CD8-positive, alpha-beta memory T cell (primary cell): Measurements from ENCODE around the gene ZNF48. TPM values are rescaled to one million over a fixed set of nuclear protein-coding genes. Genes with fewer than 3 reads are reported as not detected.
"Not testable (repeated sequence)": the region's sequence is repeated elsewhere in the genome, so short reads cannot be mapped to it uniquely, and the experiment has no call there.

Experiments used
- CTCF ChIA-PET: fragments of 350-600 bp; sonication (Branson Sonifier 250); formaldehyde crosslinking; loops from one replicate; lab custom pipeline; 2021; ENCODE audit warnings: antibody characterized with exemption; lab: Charles Lee
- POLR2A ChIA-PET: fragments of 350-600 bp; sonication (Branson Sonifier 250); formaldehyde crosslinking; loops from one replicate; lab custom pipeline; 2021; ENCODE audit warnings: antibody characterized with exemption; lab: Charles Lee
- DNase-seq, 5 donors: peaks; one replicate each; pipeline versions ENCODE4 v3.0.0 to v3.0.0-alpha.2; 2020 to 2022; ENCODE audit warnings: mixed read lengths in 1 of 5
- H3K27ac ChIP-seq: one replicate; pipeline ENCODE4 v1.7.0; 2013; ENCODE audit warnings: low read depth, mild to moderate bottlenecking, low read length, moderate library complexity
- H3K27me3 ChIP-seq: 2 replicates; pipeline ENCODE4 v1.7.0; 2013; ENCODE audit warnings: low read length, mild to moderate bottlenecking; ENCODE audit not compliant: insufficient read depth, poor library complexity, severe bottlenecking
- H3K36me3 ChIP-seq: 2 replicates; pipeline ENCODE4 v1.7.0; 2013; ENCODE audit warnings: mild to moderate bottlenecking, low read length, moderate library complexity; ENCODE audit not compliant: insufficient read depth
- H3K4me1 ChIP-seq: 2 replicates; pipeline ENCODE4 v1.7.0; 2013; ENCODE audit warnings: mild to moderate bottlenecking, low read length, moderate library complexity; ENCODE audit not compliant: insufficient read depth
- H3K4me3 ChIP-seq: 2 replicates; pipeline ENCODE4 v1.7.0; 2013; ENCODE audit warnings: mild to moderate bottlenecking, low read length
- H3K9me3 ChIP-seq: 2 replicates; pipeline ENCODE4 v1.7.0; 2013; ENCODE audit warnings: mild to moderate bottlenecking, low read length
- H3K27ac Mint-ChIP-seq, 8 donors: one replicate each; pipeline ENCODE4 v1.8.0; 2020 to 2021; ENCODE audit warnings: mixed read lengths in 8 of 8, mild to moderate bottlenecking in 6 of 8, inconsistent platforms in 3 of 8, moderate library complexity in 3 of 8
- H3K27me3 Mint-ChIP-seq, 2 donors: one replicate each; pipeline ENCODE4 v1.8.0; 2020 to 2021; ENCODE audit warnings: mixed read lengths in 2 of 2, mild to moderate bottlenecking in 1 of 2, moderate library complexity in 1 of 2
- H3K36me3 Mint-ChIP-seq, 3 donors: one replicate each; pipeline ENCODE4 v1.8.0; 2020 to 2021; ENCODE audit warnings: mixed read lengths in 3 of 3, inconsistent platforms in 1 of 3, mild to moderate bottlenecking in 1 of 3
- H3K4me1 Mint-ChIP-seq, 3 donors: one replicate each; pipeline ENCODE4 v1.8.0; 2020 to 2021; ENCODE audit warnings: mixed read lengths in 3 of 3, inconsistent platforms in 1 of 3, mild to moderate bottlenecking in 1 of 3
- H3K4me3 Mint-ChIP-seq, 7 donors: one replicate each; pipeline ENCODE4 v1.8.0; 2020 to 2021; ENCODE audit warnings: mixed read lengths in 7 of 7, mild to moderate bottlenecking in 6 of 7, moderate library complexity in 4 of 7, inconsistent platforms in 2 of 7
- H3K9me3 Mint-ChIP-seq, 5 donors: one replicate each; pipeline ENCODE4 v1.8.0; 2020 to 2022; ENCODE audit warnings: mixed read lengths in 5 of 5, mild to moderate bottlenecking in 3 of 5, moderate library complexity in 2 of 5, inconsistent platforms in 1 of 5
- polyA plus RNA-seq: library from polyadenylated mRNA; unstranded; fragments of 300-500 nt; fragmentation: Illumina TruSeq; gene quantifications from one replicate; pipeline ENCODE4 v1.2.3, GENCODE V29; 2021
- total RNA-seq, 2 experiments: library from RNA; stranded (reverse); gene quantifications; one replicate each; pipeline ENCODE4 v1.2.3, GENCODE V29; 2021

The ZNF48 gene
- total and polyA plus RNA-seq, 3 experiments from 2014 or later = 10.2 to 19.3 (median 18.4) TPM

DNA sequence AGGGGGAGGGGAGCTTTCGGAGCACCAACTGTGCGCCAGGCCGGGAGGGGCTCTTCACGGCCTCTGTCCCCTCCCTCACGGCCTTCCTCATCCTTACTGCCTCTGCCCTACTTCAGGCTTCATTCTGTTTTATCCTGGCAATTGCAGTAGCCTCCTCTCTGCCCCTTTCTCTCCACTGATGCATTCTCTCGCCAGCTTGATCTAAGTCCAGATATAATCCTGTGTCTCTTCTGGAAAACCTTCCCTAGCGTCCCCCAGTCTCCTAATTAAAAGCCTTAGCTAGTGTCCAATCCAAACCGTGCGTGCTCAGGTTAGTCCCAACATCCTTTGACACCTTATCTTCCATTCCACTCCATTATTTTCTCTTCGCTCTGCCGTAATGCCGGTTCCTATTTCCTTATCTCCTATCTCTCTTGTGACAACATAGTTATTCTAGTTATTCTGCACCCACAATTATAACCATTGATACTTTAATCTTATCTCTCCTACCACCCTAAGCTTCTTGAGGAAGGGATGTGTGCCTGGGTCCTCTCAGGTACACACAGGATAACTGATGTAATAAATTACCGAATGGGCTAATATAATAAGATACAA is 869 bp downstream of the ZNF48 start:
- peak overlapping the region in 7 of 8 donors; percentile 28 to 89 (median 82) for H3K27ac Mint-ChIP-seq
- POLR2A ChIA-PET = interaction anchor here (0.7 to 1.9 kb wide), 6 partner anchors 11 to 611 kb away, joined by 3 to 24 read pairs (median 6); partner anchors contain the start of genes SEPTIN1 and ZNF771

DNA sequence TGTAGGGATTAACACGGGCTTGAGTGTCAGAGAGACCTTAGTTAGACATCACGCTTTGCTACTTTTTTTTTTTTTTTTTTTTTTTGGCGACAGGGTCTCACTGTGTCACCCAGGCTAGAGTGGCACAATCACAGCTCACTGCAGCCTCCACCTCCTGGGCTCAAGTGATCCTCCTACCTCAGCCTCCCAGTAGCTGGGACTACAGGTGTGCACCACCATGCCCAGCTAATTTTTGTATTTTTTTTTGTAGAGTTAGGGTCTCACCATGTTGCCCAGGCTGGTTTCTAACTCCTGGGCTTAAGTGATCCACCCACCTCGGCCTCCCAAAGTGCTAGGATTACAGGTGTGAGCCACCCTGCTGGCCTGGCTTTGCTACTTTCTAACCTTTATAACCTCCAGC is 1.4 kb downstream of the ZNF48 start:
- not testable (repeated sequence) for H3K9me3 Mint-ChIP-seq, H3K27ac ChIP-seq, H3K27me3 ChIP-seq, H3K9me3 ChIP-seq, H3K36me3 ChIP-seq, DNase-seq, H3K27me3 Mint-ChIP-seq
- peaks cover 35 to 56% (median 40%) of the 10 kb centered on the region in 3 donors for H3K4me1 Mint-ChIP-seq
- ChIA-PET CTCF (interaction anchor here (0.5 to 3.6 kb wide), 5 partner anchors 9 to 423 kb away, joined by 3 to 19 read pairs (median 14); partner anchors contain the start of genes SEPTIN1, TAOK2 and ZNF771), POLR2A (interaction anchor here (0.7 to 1.9 kb wide), 2 partner anchors 11 to 612 kb away, joined by 4 to 16 read pairs; partner anchors contain the start of gene ZNF771)
- Histone ChIP-seq H3K4me1 (peaks cover 25% of the 10 kb centered on the region), H3K4me3 (peak overlapping the region; percentile 60)
- H3K4me3 Mint-ChIP-seq = peak overlapping the region; percentile 45 to 93 (median 88)
- peaks cover 0 to 27% (median 5%) of the 10 kb centered on the region in 3 donors for H3K36me3 Mint-ChIP-seq
- H3K27ac Mint-ChIP-seq = peak overlapping the region in 5 of 8 donors; percentile 32 to 82 (median 62)

More for the DNA sequence above, 869 bp downstream of the ZNF48 start:
- Mint-ChIP-seq H3K36me3 (peaks cover 0 to 27% (median 5%) of the 10 kb centered on the region in 3 donors), H3K27me3 (no peaks in the 10 kb centered on the region), H3K4me1 (peaks cover 33 to 53% (median 36%) of the 10 kb centered on the region in 3 donors), H3K9me3 (peaks cover 0 to 2% (median 0%) of the 10 kb centered on the region in 5 donors), H3K4me3 (peak overlapping the region; percentile 72 to 93 (median 88))
- Histone ChIP-seq H3K27ac (peak overlapping the region; percentile 6), H3K36me3 (no peaks in the 10 kb centered on the region), H3K27me3 (no peaks in the 10 kb centered on the region), H3K4me1 (peaks cover 25% of the 10 kb centered on the region), H3K4me3 (peak overlapping the region; percentile 60), H3K9me3 (no peaks in the 10 kb centered on the region)
- CTCF ChIA-PET = interaction anchor here (0.5 to 3.6 kb wide), 6 partner anchors 10 to 422 kb away, joined by 3 to 19 read pairs (median 8); partner anchors contain the start of genes SEPTIN1, TAOK2 and ZNF771
- no peak for DNase-seq

DNA sequence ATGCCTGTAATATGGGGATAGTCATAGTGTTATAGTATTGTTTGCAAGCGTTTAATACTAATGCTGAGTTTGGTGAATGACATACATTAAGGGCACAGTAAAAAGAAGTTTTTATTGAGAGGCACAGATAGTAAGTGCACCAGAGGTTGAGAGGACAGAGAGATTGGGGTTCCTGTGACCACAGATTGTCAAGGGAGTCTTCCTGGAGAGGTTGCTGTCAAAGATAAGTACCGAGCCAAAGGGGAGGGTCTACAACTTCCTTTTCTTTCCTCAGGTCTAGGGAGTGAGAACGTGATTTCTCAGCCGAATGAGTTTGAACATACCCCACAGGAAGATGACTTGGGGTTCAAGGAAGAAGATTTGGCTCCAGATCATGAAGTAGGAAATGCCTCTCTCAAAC is 1.8 kb downstream of the ZNF48 start:
- H3K36me3 ChIP-seq = no peaks in the 10 kb centered on the region
- CTCF ChIA-PET = interaction anchor here (0.6 to 3.6 kb wide), 4 partner anchors 9 to 155 kb away, joined by 4 to 19 read pairs (median 16); partner anchors contain the start of genes SEPTIN1 and ZNF771
- no peak overlapping the region for H3K27ac ChIP-seq
- H3K27ac Mint-ChIP-seq = peak overlapping the region; percentile 32 to 94 (median 63)
- peak overlapping the region; percentile 45 to 93 (median 86) for H3K4me3 Mint-ChIP-seq
- POLR2A ChIA-PET = interaction anchor here (0.6 to 0.9 kb wide), 4 partner anchors 14 to 612 kb away, joined by 3 to 8 read pairs (median 4); no protein-coding TSS in a partner anchor
- H3K9me3 Mint-ChIP-seq = peaks cover 0 to 2% (median 0%) of the 10 kb centered on the region in 5 donors
- peaks cover 25% of the 10 kb centered on the region for H3K4me1 ChIP-seq
- no peak overlapping the region for H3K4me3 ChIP-seq
- no peaks in the 10 kb centered on the region for H3K9me3 ChIP-seq
- H3K4me1 Mint-ChIP-seq = peaks cover 37 to 58% (median 42%) of the 10 kb centered on the region in 3 donors
- H3K36me3 Mint-ChIP-seq = peaks cover 0 to 27% (median 5%) of the 10 kb centered on the region in 3 donors
- H3K27me3 Mint-ChIP-seq = no peaks in the 10 kb centered on the region
- no peaks in the 10 kb centered on the region for H3K27me3 ChIP-seq
- no peak for DNase-seq

DNA sequence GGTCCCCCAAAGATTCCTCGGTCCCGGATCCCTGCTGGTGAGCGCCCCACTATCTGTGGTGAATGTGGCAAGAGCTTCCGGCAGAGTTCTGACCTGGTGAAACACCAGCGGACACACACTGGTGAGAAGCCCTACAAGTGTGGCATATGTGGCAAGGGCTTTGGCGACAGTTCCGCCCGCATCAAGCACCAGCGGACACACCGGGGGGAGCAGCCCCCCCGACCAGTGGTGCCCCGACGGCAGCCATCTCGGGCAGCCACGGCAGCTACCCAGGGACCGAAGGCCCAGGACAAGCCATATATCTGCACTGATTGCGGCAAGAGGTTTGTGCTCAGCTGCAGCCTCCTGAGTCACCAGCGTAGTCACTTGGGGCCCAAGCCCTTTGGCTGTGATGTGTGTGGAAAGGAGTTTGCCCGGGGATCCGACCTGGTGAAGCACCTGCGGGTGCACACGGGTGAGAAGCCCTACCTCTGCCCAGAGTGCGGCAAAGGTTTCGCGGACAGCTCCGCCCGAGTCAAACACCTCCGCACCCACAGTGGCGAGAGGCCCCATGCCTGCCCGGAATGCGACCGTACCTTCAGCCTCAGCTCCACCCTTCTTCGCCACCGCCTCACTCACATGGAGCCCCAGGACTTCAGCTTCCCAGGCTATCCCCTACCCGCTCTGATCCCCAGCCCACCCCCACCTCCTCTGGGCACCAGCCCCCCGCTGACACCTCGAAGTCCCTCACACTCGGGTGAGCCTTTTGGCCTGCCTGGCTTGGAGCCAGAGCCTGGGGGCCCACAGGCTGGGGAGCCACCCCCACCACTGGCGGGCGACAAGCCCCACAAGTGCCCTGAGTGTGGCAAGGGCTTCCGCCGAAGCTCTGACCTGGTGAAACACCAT is 2.8 kb downstream of the ZNF48 start:
- DNase-seq = no peak

DNA sequence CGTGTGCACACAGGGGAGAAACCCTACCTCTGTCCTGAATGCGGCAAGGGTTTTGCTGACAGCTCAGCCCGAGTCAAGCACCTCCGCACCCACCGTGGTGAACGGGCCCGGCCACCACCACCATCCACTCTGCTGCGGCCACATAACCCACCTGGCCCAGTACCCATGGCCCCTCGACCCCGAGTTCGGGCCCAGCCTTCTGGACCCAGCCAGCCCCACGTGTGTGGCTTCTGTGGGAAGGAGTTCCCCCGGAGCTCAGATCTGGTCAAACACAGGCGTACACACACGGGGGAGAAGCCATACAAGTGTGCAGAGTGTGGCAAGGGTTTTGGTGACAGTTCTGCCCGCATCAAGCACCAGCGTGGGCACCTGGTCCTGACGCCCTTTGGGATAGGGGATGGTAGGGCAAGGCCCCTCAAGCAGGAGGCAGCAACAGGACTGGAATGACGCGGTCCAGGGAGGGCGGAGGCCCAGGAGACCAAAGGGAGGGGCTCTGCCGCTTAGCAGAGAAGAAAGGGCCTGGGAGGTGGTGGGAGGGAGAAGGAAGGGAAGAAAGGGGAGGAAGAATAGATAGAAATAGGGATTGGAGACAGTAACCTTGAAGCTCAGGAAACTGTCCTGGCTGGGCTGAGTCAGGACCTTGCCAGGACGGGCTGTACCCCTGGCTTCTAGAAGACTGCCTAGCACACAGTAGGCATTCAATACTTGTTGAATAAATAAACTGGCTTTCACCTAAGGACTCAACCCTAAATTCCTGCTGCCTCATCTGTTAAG is 3.6 kb downstream of the ZNF48 start:
- no peaks in the 10 kb centered on the region for H3K9me3 ChIP-seq
- peak overlapping the region in 5 of 7 donors; percentile 32 to 92 (median 80) for H3K4me3 Mint-ChIP-seq
- no peaks in the 10 kb centered on the region for H3K27me3 ChIP-seq
- H3K4me1 Mint-ChIP-seq = peaks cover 37 to 58% (median 42%) of the 10 kb centered on the region in 3 donors
- H3K9me3 Mint-ChIP-seq = peaks cover 0 to 2% (median 0%) of the 10 kb centered on the region in 5 donors
- H3K27me3 Mint-ChIP-seq = no peaks in the 10 kb centered on the region
- DNase-seq = no peak
- no peaks in the 10 kb centered on the region for H3K36me3 ChIP-seq
- POLR2A ChIA-PET = interaction anchor here (0.5 to 1.2 kb wide), 4 partner anchors 11 to 28 kb away, joined by 3 to 7 read pairs (median 4); partner anchors contain the start of gene SEPTIN1
- H3K27ac Mint-ChIP-seq = peak overlapping the region in 3 of 8 donors; percentile 8 to 94 (median 88)
- peaks cover 0 to 27% (median 5%) of the 10 kb centered on the region in 3 donors for H3K36me3 Mint-ChIP-seq
- H3K27ac ChIP-seq = no peak overlapping the region
- CTCF ChIA-PET = interaction anchor here (1.2 to 3.2 kb wide), 4 partner anchors 10 to 51 kb away, joined by 3 to 16 read pairs (median 7); partner anchors contain the start of genes DCTPP1 and SEPTIN1
- no peak overlapping the region for H3K4me3 ChIP-seq
- peaks cover 25% of the 10 kb centered on the region for H3K4me1 ChIP-seq

More for the DNA sequence above, 2.8 kb downstream of the ZNF48 start:
- Histone ChIP-seq H3K4me3 (no peak overlapping the region), H3K36me3 (no peaks in the 10 kb centered on the region), H3K27ac (no peak overlapping the region), H3K27me3 (no peaks in the 10 kb centered on the region), H3K4me1 (peaks cover 25% of the 10 kb centered on the region), H3K9me3 (no peaks in the 10 kb centered on the region)
- H3K27me3 Mint-ChIP-seq = no peaks in the 10 kb centered on the region
- ChIA-PET CTCF (interaction anchor here (0.6 to 3.2 kb wide), 5 partner anchors 11 to 154 kb away, joined by 3 to 16 read pairs (median 4); partner anchors contain the start of genes DCTPP1 and SEPTIN1), POLR2A (interaction anchor here (0.5 to 0.9 kb wide), 6 partner anchors 15 to 316 kb away, joined by 3 to 8 read pairs (median 4); partner anchors contain the start of gene SEPTIN1)
- peaks cover 37 to 58% (median 42%) of the 10 kb centered on the region in 3 donors for H3K4me1 Mint-ChIP-seq
- peaks cover 0 to 27% (median 5%) of the 10 kb centered on the region in 3 donors for H3K36me3 Mint-ChIP-seq
- H3K9me3 Mint-ChIP-seq = peaks cover 0 to 2% (median 0%) of the 10 kb centered on the region in 5 donors
- peak overlapping the region in 3 of 7 donors; percentile 52 to 86 (median 83) for H3K4me3 Mint-ChIP-seq
- peak overlapping the region in 4 of 8 donors; percentile 70 to 94 (median 76) for H3K27ac Mint-ChIP-seq

DNA sequence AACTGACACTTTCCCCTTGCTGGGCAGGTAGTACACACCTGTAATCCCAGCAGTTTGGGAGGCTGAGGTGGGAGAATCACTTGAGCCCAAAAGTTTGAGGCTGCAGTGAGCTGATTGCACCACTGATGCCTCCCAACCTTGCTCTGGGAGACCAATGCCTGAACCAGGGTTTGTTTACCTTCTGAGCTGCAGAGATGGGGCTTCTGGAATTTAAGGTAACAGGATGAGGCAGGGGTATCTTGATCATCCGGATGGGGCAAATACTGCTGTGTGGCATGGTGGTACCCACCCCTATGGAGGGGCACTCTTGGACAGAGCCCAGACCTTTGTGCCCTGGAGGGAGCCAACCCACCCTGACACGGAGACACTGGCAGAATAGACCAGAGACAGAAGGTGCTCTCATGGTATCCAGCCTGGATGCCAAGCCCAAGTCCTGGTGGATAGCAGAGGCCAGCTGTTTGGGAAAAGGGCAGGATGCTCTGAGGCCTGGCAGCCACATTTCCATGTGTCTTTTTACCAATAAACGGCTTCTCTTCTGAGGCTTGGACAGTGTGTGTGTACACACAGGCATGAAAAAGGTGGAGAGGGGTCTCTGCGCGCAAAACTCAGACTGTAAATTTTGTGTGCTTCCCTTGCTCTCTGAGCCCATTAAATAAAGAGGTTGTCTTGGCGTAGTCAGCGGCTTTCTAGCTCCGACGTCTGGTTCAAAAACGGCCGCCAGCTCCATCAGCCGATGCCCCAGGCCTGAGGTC is 4.4 kb downstream of the ZNF48 start:
- Histone ChIP-seq H3K27me3 (no peaks in the 10 kb centered on the region), H3K27ac (peak overlapping the region; percentile 38), H3K9me3 (no peaks in the 10 kb centered on the region), H3K4me1 (peaks cover 25% of the 10 kb centered on the region), H3K36me3 (no peaks in the 10 kb centered on the region), H3K4me3 (peak overlapping the region; percentile 59)
- Mint-ChIP-seq H3K9me3 (peaks cover 0 to 2% (median 0%) of the 10 kb centered on the region in 5 donors), H3K36me3 (peaks cover 0 to 27% (median 4%) of the 10 kb centered on the region in 3 donors), H3K27ac (peak overlapping the region; percentile 77 to 94 (median 90)), H3K27me3 (no peaks in the 10 kb centered on the region), H3K4me3 (peak overlapping the region; percentile 80 to 92 (median 87)), H3K4me1 (peaks cover 34 to 54% (median 38%) of the 10 kb centered on the region in 3 donors)
- ChIA-PET CTCF (interaction anchor here (2.9 to 3.2 kb wide), 2 partner anchors 10 to 17 kb away, joined by 10 to 16 read pairs; partner anchors contain the start of gene SEPTIN1), POLR2A (interaction anchor here (0.5 to 1.2 kb wide), 3 partner anchors 9 to 17 kb away, joined by 4 to 7 read pairs (median 4); partner anchors contain the start of gene SEPTIN1)
- DNase-seq = no peak
